H1 (cell line): ENCODE data around the gene UNC13C. TPM values are rescaled to one million over a fixed set of nuclear protein-coding genes. Genes with fewer than 3 reads are reported as not detected.

Experiments
- ASH2L ChIP-seq: fragments of 200-600, 300-600 bp; sonication (generic); IDR thresholded peaks from one replicate; pipeline ENCODE4 v1.7.1; 2017; ENCODE audit warnings: low read length
- KDM5A ChIP-seq: fragments of 200-600 bp; IDR thresholded peaks from 2 replicates; pipeline ENCODE4 v1.7.1; 2012; ENCODE audit warnings: mild to moderate bottlenecking, low read length, inconsistent platforms, mixed read lengths
- SUZ12 ChIP-seq: fragments of 200-600 bp; sonication (generic); IDR thresholded peaks from 2 replicates; pipeline ENCODE4 v1.6.1; 2012; ENCODE audit warnings: mild to moderate bottlenecking, inconsistent platforms, low read length, moderate library complexity, mixed read lengths
- ZNF274 ChIP-seq: IDR thresholded peaks from 2 replicates; pipeline ENCODE4 v1.7.0; 2012; ENCODE audit warnings: low read length, borderline replicate concordance; ENCODE audit errors: extremely low read depth
- polyA plus RNA-seq, 7 experiments: library from polyadenylated mRNA; depleted of rRNA in 3 of 7; stranded (reverse) in 5 of 7; unstranded in 2 of 7; fragments of >200 nt in 5 of 7; fragments of 200-250 nt in 2 of 7; gene quantifications; 1 replicate in 5 of 7; 2 replicates in 1 of 7; 4 replicates in 1 of 7; pipeline versions ENCODE4 v1.2.1 to v1.2.3, GENCODE V29; 2011 to 2013; ENCODE audit warnings: missing spikeins in 2 of 7, mixed read lengths in 2 of 7
- total RNA-seq: library from RNA; stranded (reverse); fragmentation: NEBNext Ultra II Directional; extraction: Animal tissue kit (Norgen Biotek cat#: 25700); gene quantifications from 2 replicates; pipeline ENCODE4 v1.2.1, GENCODE V29; 2021
- TF ChIP-seq, protein P1 (sequence below): fragments of 300-600 bp; sonication (generic); IDR thresholded peaks from 2 replicates; pipeline ENCODE4 v1.7.1; 2012; ENCODE audit warnings: low read length, moderate library complexity, mild to moderate bottlenecking, inconsistent platforms; ENCODE audit not compliant: insufficient replicate concordance
- TF ChIP-seq, protein P2 (sequence below), 3 experiments: IDR thresholded peaks; 1 replicate in 2 of 3; 2 replicates in 1 of 3; pipeline versions ENCODE4 v1.5.1 to v1.6.1; 2011; ENCODE audit warnings: low read length in 3 of 3, mild to moderate bottlenecking in 3 of 3, inconsistent platforms in 2 of 3, low read depth in 1 of 3, moderate library complexity in 1 of 3; ENCODE audit not compliant: insufficient read depth in 1 of 3; ENCODE audit errors: control extremely low read depth in 1 of 3

UNC13C gene
- total and polyA plus RNA-seq, 2 of the 8 experiments (the other 6 are each of a cell fraction or from before 2014, with no cell fraction given): 0.02 to 0.13 TPM

DNA sequence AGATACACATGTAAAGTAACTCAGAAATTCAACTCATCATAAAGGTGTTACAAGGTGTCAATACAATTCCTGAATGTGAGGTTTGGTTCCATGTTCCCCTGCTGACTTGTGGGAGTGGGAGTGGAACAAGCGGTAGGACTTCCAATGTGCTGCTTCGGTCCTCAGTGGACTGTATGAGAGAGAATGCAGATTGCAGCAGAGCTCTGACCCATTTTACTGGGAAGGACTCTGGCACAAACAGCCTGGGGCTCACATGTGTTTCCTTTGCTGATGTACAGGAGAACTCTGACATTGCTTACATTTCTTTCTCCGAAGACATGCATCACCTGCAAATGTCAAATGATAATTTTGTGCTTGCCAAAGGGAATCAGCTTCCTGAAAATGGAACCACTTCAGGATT lies 111.5 kb downstream of the UNC13C start (continued):
- TF ChIP-seq, protein P1, sequence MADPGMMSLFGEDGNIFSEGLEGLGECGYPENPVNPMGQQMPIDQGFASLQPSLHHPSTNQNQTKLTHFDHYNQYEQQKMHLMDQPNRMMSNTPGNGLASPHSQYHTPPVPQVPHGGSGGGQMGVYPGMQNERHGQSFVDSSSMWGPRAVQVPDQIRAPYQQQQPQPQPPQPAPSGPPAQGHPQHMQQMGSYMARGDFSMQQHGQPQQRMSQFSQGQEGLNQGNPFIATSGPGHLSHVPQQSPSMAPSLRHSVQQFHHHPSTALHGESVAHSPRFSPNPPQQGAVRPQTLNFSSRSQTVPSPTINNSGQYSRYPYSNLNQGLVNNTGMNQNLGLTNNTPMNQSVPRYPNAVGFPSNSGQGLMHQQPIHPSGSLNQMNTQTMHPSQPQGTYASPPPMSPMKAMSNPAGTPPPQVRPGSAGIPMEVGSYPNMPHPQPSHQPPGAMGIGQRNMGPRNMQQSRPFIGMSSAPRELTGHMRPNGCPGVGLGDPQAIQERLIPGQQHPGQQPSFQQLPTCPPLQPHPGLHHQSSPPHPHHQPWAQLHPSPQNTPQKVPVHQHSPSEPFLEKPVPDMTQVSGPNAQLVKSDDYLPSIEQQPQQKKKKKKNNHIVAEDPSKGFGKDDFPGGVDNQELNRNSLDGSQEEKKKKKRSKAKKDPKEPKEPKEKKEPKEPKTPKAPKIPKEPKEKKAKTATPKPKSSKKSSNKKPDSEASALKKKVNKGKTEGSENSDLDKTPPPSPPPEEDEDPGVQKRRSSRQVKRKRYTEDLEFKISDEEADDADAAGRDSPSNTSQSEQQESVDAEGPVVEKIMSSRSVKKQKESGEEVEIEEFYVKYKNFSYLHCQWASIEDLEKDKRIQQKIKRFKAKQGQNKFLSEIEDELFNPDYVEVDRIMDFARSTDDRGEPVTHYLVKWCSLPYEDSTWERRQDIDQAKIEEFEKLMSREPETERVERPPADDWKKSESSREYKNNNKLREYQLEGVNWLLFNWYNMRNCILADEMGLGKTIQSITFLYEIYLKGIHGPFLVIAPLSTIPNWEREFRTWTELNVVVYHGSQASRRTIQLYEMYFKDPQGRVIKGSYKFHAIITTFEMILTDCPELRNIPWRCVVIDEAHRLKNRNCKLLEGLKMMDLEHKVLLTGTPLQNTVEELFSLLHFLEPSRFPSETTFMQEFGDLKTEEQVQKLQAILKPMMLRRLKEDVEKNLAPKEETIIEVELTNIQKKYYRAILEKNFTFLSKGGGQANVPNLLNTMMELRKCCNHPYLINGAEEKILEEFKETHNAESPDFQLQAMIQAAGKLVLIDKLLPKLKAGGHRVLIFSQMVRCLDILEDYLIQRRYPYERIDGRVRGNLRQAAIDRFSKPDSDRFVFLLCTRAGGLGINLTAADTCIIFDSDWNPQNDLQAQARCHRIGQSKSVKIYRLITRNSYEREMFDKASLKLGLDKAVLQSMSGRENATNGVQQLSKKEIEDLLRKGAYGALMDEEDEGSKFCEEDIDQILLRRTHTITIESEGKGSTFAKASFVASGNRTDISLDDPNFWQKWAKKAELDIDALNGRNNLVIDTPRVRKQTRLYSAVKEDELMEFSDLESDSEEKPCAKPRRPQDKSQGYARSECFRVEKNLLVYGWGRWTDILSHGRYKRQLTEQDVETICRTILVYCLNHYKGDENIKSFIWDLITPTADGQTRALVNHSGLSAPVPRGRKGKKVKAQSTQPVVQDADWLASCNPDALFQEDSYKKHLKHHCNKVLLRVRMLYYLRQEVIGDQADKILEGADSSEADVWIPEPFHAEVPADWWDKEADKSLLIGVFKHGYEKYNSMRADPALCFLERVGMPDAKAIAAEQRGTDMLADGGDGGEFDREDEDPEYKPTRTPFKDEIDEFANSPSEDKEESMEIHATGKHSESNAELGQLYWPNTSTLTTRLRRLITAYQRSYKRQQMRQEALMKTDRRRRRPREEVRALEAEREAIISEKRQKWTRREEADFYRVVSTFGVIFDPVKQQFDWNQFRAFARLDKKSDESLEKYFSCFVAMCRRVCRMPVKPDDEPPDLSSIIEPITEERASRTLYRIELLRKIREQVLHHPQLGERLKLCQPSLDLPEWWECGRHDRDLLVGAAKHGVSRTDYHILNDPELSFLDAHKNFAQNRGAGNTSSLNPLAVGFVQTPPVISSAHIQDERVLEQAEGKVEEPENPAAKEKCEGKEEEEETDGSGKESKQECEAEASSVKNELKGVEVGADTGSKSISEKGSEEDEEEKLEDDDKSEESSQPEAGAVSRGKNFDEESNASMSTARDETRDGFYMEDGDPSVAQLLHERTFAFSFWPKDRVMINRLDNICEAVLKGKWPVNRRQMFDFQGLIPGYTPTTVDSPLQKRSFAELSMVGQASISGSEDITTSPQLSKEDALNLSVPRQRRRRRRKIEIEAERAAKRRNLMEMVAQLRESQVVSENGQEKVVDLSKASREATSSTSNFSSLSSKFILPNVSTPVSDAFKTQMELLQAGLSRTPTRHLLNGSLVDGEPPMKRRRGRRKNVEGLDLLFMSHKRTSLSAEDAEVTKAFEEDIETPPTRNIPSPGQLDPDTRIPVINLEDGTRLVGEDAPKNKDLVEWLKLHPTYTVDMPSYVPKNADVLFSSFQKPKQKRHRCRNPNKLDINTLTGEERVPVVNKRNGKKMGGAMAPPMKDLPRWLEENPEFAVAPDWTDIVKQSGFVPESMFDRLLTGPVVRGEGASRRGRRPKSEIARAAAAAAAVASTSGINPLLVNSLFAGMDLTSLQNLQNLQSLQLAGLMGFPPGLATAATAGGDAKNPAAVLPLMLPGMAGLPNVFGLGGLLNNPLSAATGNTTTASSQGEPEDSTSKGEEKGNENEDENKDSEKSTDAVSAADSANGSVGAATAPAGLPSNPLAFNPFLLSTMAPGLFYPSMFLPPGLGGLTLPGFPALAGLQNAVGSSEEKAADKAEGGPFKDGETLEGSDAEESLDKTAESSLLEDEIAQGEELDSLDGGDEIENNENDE: no peak
- no peak for TF ChIP-seq ZNF274
- no peak for TF ChIP-seq KDM5A
- no peak for TF ChIP-seq SUZ12
- no peak for TF ChIP-seq ASH2L
- TF ChIP-seq, protein P2, sequence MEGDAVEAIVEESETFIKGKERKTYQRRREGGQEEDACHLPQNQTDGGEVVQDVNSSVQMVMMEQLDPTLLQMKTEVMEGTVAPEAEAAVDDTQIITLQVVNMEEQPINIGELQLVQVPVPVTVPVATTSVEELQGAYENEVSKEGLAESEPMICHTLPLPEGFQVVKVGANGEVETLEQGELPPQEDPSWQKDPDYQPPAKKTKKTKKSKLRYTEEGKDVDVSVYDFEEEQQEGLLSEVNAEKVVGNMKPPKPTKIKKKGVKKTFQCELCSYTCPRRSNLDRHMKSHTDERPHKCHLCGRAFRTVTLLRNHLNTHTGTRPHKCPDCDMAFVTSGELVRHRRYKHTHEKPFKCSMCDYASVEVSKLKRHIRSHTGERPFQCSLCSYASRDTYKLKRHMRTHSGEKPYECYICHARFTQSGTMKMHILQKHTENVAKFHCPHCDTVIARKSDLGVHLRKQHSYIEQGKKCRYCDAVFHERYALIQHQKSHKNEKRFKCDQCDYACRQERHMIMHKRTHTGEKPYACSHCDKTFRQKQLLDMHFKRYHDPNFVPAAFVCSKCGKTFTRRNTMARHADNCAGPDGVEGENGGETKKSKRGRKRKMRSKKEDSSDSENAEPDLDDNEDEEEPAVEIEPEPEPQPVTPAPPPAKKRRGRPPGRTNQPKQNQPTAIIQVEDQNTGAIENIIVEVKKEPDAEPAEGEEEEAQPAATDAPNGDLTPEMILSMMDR (IDR thresholded peaks at IDR 0.05; ENCODE audit: control extremely low read depth in 1 of 3, insufficient read depth in 1 of 3, low read depth in 1 of 3, low read length in 3 of 3): no peak
